Neural cell (in vitro differentiated cells): ENCODE results near the gene ASCC3. TPM values are rescaled to one million over a fixed set of nuclear protein-coding genes. Genes with fewer than 3 reads are reported as not detected.

Experiments used
- H2AFZ ChIP-seq: fragments of 200-600, 300-800 bp; sonication (generic), shearing (Covaris generic); 2 replicates; pipeline ENCODE4 v1.6.0; 2014; ENCODE audit warnings: low read depth, mild to moderate bottlenecking, antibody characterized with exemption, low read length, moderate library complexity
- H3F3A ChIP-seq: fragments of 200-600 bp; shearing (Covaris generic); 2 replicates; pipeline ENCODE4 v1.6.1; 2016; ENCODE audit warnings: mild to moderate bottlenecking, moderate library complexity, mixed read lengths, antibody characterized with exemption, low read length; ENCODE audit not compliant: insufficient read depth, poor library complexity, severe bottlenecking
- H3K27ac ChIP-seq: fragments of 200-600, 300-800 bp; sonication (generic), shearing (Covaris generic); 2 replicates; pipeline ENCODE4 v1.5.1; 2014; ENCODE audit warnings: mild to moderate bottlenecking, low read length, moderate library complexity
- H3K27me3 ChIP-seq: fragments of 300-800, 200-600 bp; sonication (generic), shearing (Covaris generic); 2 replicates; pipeline ENCODE4 v1.6.0; 2014; ENCODE audit warnings: mild to moderate bottlenecking, low read depth, low read length, moderate library complexity; ENCODE audit not compliant: insufficient read depth
- H3K36me3 ChIP-seq: fragments of 300-800, 200-600 bp; sonication (generic), shearing (Covaris generic); 2 replicates; pipeline ENCODE4 v1.5.1; 2014; ENCODE audit warnings: mild to moderate bottlenecking, antibody characterized with exemption, low read length, moderate library complexity; ENCODE audit not compliant: insufficient read depth
- H3K4me2 ChIP-seq: fragments of 300-800, 200-600 bp; sonication (generic), shearing (Covaris generic); 2 replicates; pipeline ENCODE4 v1.6.0; 2014; ENCODE audit warnings: mild to moderate bottlenecking, low read length
- H3K4me3 ChIP-seq: fragments of 300-800, 200-600 bp; sonication (generic), shearing (Covaris generic); 2 replicates; pipeline ENCODE4 v1.5.1; 2014; ENCODE audit warnings: mild to moderate bottlenecking, low read length, moderate library complexity
- H3K79me2 ChIP-seq: fragments of 200-600 bp; shearing (Covaris generic); replicated peaks from 2 replicates; pipeline ENCODE4 v1.6.0; 2014; ENCODE audit warnings: mild to moderate bottlenecking, low read length, moderate library complexity; ENCODE audit not compliant: insufficient read depth
- H3K9ac ChIP-seq: fragments of 300-800, 200-600 bp; sonication (generic), shearing (Covaris generic); 2 replicates; pipeline ENCODE4 v1.6.1; 2016; ENCODE audit warnings: mild to moderate bottlenecking, low read length, mixed read lengths
- H3K9me2 ChIP-seq: fragments of 200-600 bp; shearing (Covaris generic); 2 replicates; pipeline ENCODE4 v1.6.1; 2016; ENCODE audit warnings: mild to moderate bottlenecking, low read length, mixed read lengths; ENCODE audit not compliant: insufficient read depth
- H3K9me3 ChIP-seq: fragments of 200-600, 300-800 bp; sonication (generic), shearing (Covaris generic); 2 replicates; pipeline ENCODE4 v1.6.1; 2016; ENCODE audit warnings: mild to moderate bottlenecking, mixed run types, low read length, moderate library complexity, mixed read lengths
- H4K20me1 ChIP-seq: fragments of 200-600 bp; shearing (Covaris generic); 2 replicates; pipeline ENCODE4 v1.6.1; 2016; ENCODE audit warnings: mild to moderate bottlenecking, mixed run types; ENCODE audit not compliant: insufficient read depth
- CTCF ChIP-seq: fragments of 450-650 bp; IDR thresholded peaks from 2 replicates; pipeline ENCODE4 v1.5.1; 2014; ENCODE audit warnings: antibody characterized with exemption, mild to moderate bottlenecking, moderate library complexity; ENCODE audit not compliant: poor library complexity, severe bottlenecking
- EP300 ChIP-seq: fragments of 450-650 bp; conservative IDR thresholded peaks from 2 replicates; pipeline ENCODE4 v1.6.1; 2014; ENCODE audit warnings: antibody characterized with exemption, mild to moderate bottlenecking, moderate library complexity; ENCODE audit not compliant: poor library complexity, severe bottlenecking
- EZH2 ChIP-seq: fragments of 200-600, 300-800 bp; shearing (Covaris generic), sonication (generic); IDR thresholded peaks from 2 replicates; pipeline ENCODE4 v1.6.1; 2014; ENCODE audit warnings: antibody characterized with exemption, low read length, borderline replicate concordance, mild to moderate bottlenecking; ENCODE audit not compliant: insufficient read depth, poor library complexity, severe bottlenecking
- MXI1 ChIP-seq: fragments of 450-650 bp; conservative IDR thresholded peaks from 2 replicates; pipeline ENCODE4 v1.6.1; 2014; ENCODE audit warnings: antibody characterized with exemption, mild to moderate bottlenecking; ENCODE audit not compliant: poor library complexity, severe bottlenecking
- POLR2AphosphoS5 ChIP-seq: IDR thresholded peaks from 2 replicates; pipeline ENCODE4 v1.6.1; 2012
- RAD21 ChIP-seq: fragments of 450-650 bp; conservative IDR thresholded peaks from 2 replicates; pipeline ENCODE4 v1.6.1; 2014; ENCODE audit warnings: antibody characterized with exemption, mild to moderate bottlenecking, moderate library complexity
- REST ChIP-seq: IDR thresholded peaks from 2 replicates; pipeline ENCODE4 v1.6.1; 2012; ENCODE audit warnings: borderline replicate concordance
- SMC3 ChIP-seq: fragments of 450-650 bp; conservative IDR thresholded peaks from 2 replicates; pipeline ENCODE4 v1.6.1; 2014; ENCODE audit warnings: antibody characterized with exemption, mild to moderate bottlenecking, moderate library complexity; ENCODE audit not compliant: poor library complexity
- TAF1 ChIP-seq: IDR thresholded peaks from 2 replicates; pipeline ENCODE4 v1.6.1; 2012; ENCODE audit warnings: low read depth
- polyA plus RNA-seq: library from polyadenylated mRNA; depleted of rRNA; stranded (reverse); fragments of >200 nt; gene quantifications from 2 replicates; pipeline ENCODE4 v1.2.3, GENCODE V29; 2014

Gene ASCC3
- polyA plus RNA-seq, 1 donor from 2014 or later = 14.9 TPM

GRCh38 chr6:100865525-100865924, 15.6 kb downstream of the ASCC3 start:
- H3K4me3 ChIP-seq = no peak overlapping the region
- H2AFZ ChIP-seq = no peak overlapping the region
- H3K4me2 ChIP-seq = no peak overlapping the region
- no peaks in the 10 kb centered on the region for H4K20me1 ChIP-seq
- H3K9me3 ChIP-seq = no peaks in the 10 kb centered on the region
- H3K27me3 ChIP-seq = no peaks in the 10 kb centered on the region
- no peaks in the 10 kb centered on the region for H3K36me3 ChIP-seq
- no peak overlapping the region for H3K27ac ChIP-seq
- no peaks in the 10 kb centered on the region for H3K79me2 ChIP-seq
- TF ChIP-seq EZH2 = no peak
- TF ChIP-seq EP300 = no peak
- no peak for TF ChIP-seq RAD21
- no peak for TF ChIP-seq TAF1
- no peak for TF ChIP-seq MXI1
- TF ChIP-seq REST = no peak
- no peak for TF ChIP-seq POLR2AphosphoS5
- no peak for TF ChIP-seq SMC3
- TF ChIP-seq CTCF = no peak
- H3K9ac ChIP-seq = no peak overlapping the region
- no peaks in the 10 kb centered on the region for H3F3A ChIP-seq
- no peaks in the 10 kb centered on the region for H3K9me2 ChIP-seq

- H3K4me2 ChIP-seq = no peak overlapping the region
- no peaks in the 10 kb centered on the region for H4K20me1 ChIP-seq
- peaks cover 4% of the 10 kb centered on the region for H3K36me3 ChIP-seq
- no peaks in the 10 kb centered on the region for H3K27me3 ChIP-seq
- no peaks in the 10 kb centered on the region for H3K79me2 ChIP-seq
- H3K4me3 ChIP-seq = no peak overlapping the region
- H3K9me3 ChIP-seq = no peaks in the 10 kb centered on the region
- no peaks in the 10 kb centered on the region for H3K9me2 ChIP-seq
- TF ChIP-seq POLR2AphosphoS5 (no peak), EZH2 (no peak)
- no peak overlapping the region for H2AFZ ChIP-seq
- no peaks in the 10 kb centered on the region for H3F3A ChIP-seq
- H3K27ac ChIP-seq = no peak overlapping the region
- H3K9ac ChIP-seq = no peak overlapping the region
Observed at GRCh38 chr6:100862063-100862462, 19.1 kb downstream of the ASCC3 start.

- H3K27me3 ChIP-seq = no peaks in the 10 kb centered on the region
Observed at GRCh38 chr6:100856146-100856545, 25.0 kb downstream of the ASCC3 start.

More at GRCh38 chr6:100856146-100856545, 25.0 kb downstream of the ASCC3 start:
- Histone ChIP-seq H3K27ac (no peak overlapping the region), H3K9me2 (no peaks in the 10 kb centered on the region), H3K79me2 (no peaks in the 10 kb centered on the region), H3K9ac (no peak overlapping the region), H2AFZ (no peak overlapping the region), H3K4me2 (no peak overlapping the region), H3K36me3 (peaks cover 4% of the 10 kb centered on the region), H3K9me3 (no peaks in the 10 kb centered on the region), H3F3A (no peaks in the 10 kb centered on the region), H4K20me1 (no peaks in the 10 kb centered on the region), H3K4me3 (no peak overlapping the region)
- TF ChIP-seq TAF1 = no peak
- no peak for TF ChIP-seq RAD21
- TF ChIP-seq MXI1 = no peak
- no peak for TF ChIP-seq CTCF
- TF ChIP-seq EZH2 = no peak
- no peak for TF ChIP-seq EP300
- TF ChIP-seq POLR2AphosphoS5 = no peak
- TF ChIP-seq SMC3 = no peak
- no peak for TF ChIP-seq REST
